CD4-positive, alpha-beta T cell treated with Interleukin-6 at 100 ng/mL for 8 hours (primary cell): Measurements from ENCODE around the gene SLC47A2.

Experiments used
- DNase-seq: peaks from one replicate; pipeline ENCODE4 v3.0.0-alpha.2; 2020; ENCODE audit warnings: mixed read lengths, low spot score

The SLC47A2 gene

GRCh38 chr17:19664136-19664820 lies 52.1 kb downstream of the SLC47A2 start:
- no peak for DNase-seq

GRCh38 chr17:19663097-19663496 lies 53.3 kb downstream of the SLC47A2 start:
- no peak for DNase-seq

DNA sequence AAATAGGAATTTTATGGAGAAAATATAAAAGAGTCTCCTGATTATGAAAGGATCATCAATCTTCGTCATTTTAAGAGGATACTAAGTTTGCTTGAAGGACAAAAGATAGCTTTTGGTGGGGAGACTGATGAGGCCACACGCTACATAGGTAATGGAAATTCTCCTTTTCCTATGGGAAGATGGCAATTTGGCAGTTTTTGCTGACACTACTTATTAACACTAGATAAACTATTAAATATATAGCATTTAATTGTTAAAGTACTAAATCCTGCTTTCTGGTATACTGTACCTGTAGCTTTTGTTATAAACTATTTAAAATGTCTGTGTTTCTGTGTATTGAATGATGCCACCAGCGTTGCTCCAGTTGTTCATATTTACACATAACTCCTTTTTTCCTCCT lies 55.3 kb downstream of the SLC47A2 start:
- DNase-seq, result no peak

GRCh38 chr17:19660219-19660870 lies 56.0 kb downstream of the SLC47A2 start:
- no peak for DNase-seq

DNA sequence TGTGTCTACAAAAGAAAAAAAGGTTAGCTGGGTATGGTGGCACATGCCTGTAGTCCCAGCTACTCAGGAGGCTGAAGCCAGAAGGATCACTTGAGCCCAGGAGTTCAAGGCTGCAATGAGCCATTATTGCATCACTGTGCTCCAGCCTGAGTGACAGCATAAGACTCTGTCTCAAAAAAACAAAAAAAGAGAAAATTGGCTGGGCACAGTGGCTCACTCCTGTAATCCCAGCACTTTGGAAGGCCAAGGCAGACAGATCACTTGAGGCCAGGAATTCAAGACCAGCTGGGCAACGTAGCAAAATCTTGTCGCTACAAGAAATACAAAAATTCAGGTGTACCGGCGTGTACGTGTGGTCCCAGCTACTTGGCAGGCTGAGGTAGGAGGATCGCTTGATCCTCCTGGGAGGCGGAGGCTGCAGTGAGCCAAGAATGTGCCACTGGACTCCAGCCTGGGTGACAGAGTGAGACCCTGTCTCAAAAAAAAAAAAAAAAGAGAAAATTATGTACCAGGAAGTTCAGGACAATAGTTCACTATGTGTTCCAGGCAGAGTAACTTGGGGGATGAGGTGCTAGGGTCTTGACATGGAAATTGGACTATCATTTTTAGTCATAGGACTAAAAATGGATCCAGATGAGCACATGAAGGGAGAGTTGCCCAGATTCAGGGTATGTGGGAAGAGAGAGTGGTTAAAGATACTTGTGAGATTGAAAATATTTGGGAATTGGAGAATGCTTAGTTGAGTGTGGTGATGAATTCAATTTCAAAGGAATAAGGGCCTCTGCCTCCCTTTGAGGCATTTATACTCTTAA lies 56.8 kb downstream of the SLC47A2 start:
- DNase-seq, result no peak

DNA sequence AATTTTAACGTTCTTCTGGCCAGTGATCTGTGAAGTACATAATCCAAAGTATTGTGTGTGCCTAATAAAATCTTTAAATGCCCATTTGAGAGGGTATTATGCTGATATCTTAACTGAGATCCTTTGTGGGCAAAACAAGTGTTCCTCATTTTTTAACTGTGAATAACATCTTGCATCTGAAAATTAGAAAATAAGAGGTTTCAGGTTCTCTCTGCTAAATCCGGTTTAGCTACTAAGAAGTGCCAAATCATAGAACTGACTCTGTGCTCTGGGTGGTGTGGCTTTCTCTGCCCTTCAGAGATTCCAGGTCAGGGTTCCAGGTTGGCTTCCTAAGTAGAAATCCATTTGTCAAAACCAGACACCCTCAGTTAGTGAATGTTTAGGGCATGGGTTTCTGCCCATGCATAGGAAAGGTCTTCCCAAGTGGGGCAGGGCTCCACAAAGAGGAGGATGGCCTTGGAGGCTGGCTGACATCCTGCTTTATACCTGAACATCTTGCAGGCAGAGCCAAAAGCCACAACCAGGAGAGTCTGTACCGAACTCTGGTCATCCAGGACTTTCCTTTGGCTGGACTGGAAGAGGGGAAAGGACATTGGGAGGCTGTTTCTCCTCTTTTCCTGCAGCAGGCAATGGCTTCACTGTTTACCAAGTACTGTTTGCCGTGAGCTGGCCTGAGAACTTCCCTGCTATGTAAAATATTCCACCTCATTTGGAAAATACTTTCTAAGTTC lies 59.4 kb downstream of the SLC47A2 start:
- no peak for DNase-seq

GRCh38 chr17:19656336-19656735 lies 60.0 kb downstream of the SLC47A2 start:
- no peak for DNase-seq

- DNase-seq, result no peak
These were observed 61.5 kb downstream of the SLC47A2 start for GRCh38 chr17:19654896-19655295.

- DNase-seq, result no peak
These were observed 62.0 kb downstream of the SLC47A2 start for GRCh38 chr17:19654342-19654886.

GRCh38 chr17:19652595-19652994 lies 63.8 kb downstream of the SLC47A2 start:
- DNase-seq, result no peak

DNA sequence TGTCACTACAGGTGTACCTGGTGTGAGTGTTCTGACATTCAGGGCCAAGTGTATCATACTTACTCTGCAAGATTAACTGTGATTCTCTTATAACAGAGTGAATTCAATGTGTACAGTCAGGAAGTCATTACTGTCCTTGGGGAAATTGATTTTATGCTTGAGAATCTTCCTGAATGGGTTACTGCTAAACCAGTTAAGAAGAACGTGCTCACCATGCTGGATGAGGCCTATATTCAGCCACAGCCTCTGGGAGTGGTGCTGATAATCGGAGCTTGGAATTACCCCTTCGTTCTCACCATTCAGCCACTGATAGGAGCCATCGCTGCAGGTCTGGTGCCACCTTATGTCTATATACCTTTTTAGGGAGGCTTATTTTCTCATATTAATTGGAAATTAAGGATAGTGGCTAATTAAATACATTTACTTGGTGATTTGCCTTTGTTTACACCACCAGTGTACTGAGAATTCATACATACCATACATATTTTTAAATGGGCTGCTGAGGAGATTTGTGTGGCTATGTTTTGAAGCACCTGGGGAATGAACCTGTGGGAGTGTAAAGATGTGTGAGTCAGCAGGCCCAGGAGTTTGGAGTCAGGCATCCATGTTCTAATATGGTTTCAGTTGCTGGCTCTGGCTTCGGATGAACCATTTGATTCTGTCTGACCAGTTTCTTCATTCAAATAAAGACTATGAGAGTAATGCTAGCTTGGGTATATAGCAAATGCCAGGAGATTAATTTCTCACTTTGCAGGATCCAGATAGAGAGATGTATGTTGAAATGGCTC lies 64.7 kb downstream of the SLC47A2 start:
- no peak for DNase-seq

DNA sequence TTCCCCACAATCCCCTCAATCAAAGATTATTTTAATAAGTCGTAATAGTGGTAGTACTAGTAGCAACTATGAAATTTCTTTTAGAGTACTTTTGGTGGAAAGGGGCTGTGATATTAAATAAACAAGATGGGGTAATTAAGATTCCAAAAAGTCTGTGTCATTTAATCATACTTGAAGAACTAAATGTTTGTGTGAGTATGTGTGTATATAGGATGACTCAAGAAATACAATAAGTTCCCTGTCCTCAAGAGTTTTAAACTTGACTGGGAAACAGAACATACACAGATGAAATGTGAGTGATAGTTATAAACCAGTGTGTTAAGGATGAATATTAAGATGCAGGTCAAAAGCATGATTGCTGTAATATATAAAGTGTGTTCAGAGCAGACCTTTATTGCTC lies 65.6 kb downstream of the SLC47A2 start:
- no peak for DNase-seq

DNA sequence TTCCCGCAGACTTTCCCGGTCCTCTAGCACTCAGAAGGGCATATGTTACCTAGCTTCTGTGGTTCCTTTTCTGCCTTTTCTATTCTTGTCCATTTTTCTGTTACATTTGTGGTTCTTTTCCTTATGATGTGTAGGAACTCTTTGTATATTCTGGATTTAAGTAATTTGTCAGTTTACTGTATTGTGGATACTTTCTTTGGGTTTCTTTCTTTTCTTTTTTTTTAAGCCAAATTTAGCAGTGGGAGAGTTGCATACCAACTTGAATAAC lies 67.2 kb downstream of the SLC47A2 start:
- DNase-seq, result no peak

GRCh38 chr17:19648475-19649273 lies 67.7 kb downstream of the SLC47A2 start, which contains the start of gene ALDH3A2:
Gene ALDH3A2 (plus strand): TSS chr17:19648751. CDS start chr17:19648972, 221 bp downstream.
- peak; percentile 92 for DNase-seq

GRCh38 chr17:19647697-19648474 lies 68.5 kb downstream of the SLC47A2 start:
- DNase-seq, result peak; percentile 14

- DNase-seq, result no peak
These were observed 69.3 kb downstream of the SLC47A2 start for GRCh38 chr17:19646788-19647696.

- DNase-seq, result peak; percentile 42
These were observed 70.6 kb downstream of the SLC47A2 start for GRCh38 chr17:19645734-19646201.

- DNase-seq, result no peak
These were observed 71.7 kb downstream of the SLC47A2 start for GRCh38 chr17:19644493-19645210.
